Femur (tissue), 1 donor: Measurements from ENCODE around the gene BLID.
A peak's percentile ranks its signal among the peaks of the same experiment; 100 is the strongest.

ENCODE experiments used
- DNase-seq: peaks from one replicate; pipeline ENCODE4 v3.0.0-alpha.2; 2017

The BLID gene

DNA sequence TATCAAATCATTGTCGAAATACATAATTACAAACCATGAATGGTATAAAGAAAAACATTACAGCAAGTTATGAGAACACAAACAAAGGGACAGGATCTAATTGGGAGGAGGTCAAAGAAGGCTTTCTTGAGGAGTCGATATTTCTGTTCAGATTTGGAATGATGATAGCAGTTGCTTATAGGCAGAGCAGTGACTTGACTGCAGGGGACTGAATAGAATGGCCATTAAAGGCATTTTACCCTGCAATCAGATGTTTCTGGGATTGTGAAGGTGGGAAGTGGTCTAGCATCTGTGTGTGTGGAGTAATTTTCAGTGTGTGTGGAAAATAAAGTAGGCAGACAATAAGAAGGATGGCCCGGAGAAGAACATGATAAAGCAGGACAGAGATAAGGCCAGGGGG is 41.0 kb downstream of the BLID start:
- DNase-seq, result no peak

DNA sequence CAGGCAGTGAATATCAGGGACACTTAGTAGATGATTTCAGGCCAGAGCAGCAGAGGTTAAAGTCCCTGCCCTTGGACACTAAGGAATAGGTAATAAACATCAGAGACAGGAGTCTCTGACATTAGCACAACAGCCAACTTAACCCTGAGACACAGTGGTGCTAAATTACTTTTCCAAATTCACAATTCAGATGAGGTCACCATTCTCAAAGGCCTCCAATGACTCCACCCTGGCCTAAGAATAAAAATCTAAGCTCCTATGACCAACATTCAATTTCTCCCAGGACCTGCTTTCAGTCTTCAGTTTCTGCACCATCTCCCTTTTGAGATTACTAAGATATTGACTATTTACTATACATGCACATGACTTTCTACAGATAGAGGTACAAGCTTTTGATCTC is 42.0 kb downstream of the BLID start:
- no peak for DNase-seq

DNA sequence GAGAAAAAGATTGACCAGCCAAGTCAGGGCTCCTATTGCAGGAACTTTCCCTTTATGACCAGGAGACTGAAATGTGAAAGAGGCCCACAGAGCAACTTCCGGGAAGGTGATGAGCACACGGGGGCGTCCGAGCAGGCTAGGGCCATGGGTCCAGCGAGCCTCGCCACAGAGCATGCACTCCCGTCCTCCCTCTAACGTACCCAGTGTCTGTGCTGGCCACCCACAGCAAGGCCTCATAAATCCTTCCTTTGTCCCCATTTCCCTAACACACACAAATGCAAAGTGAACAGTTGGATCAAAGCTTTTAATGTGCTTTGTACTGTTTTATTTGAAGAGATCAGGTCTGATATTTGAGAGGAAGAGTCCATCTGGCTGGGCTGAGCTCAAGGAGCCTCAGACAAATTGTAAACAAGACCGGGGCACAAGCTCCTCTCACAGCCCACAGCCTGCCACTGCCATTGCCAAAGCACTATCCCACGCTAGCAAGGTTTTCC is 44.3 kb downstream of the BLID start:
- DNase-seq, result no peak

DNA sequence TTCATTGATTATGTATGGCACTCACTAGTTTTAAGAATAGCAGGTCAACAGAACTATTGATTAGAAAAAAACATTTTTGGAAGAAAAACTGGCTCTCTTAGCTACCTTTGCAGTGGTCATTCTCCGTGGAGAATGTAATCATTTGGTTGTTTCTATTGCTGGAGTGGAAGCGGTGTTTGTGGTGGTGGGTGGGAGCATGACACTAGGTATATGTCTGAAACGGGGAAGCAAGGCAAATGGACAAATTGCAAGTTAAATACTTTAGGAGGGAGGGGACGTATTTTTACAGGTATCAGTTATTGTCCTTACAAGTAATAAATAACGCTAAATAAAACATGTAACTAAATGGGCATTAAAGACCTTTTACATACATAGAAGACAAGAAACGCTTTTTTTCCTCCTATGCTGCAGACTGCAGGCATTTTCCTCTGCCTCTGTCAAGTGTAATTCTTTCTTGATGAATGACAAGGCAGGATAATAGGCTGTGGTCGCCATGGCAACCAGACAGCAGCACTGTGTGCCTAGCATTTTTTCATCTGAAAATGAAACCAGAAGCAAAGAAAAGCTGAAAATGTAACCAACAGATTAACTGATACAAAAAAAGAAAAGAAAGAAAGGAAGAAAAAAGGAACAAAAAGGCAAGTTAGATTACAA is 46.2 kb downstream of the BLID start:
- DNase-seq, result peak; percentile 86

DNA sequence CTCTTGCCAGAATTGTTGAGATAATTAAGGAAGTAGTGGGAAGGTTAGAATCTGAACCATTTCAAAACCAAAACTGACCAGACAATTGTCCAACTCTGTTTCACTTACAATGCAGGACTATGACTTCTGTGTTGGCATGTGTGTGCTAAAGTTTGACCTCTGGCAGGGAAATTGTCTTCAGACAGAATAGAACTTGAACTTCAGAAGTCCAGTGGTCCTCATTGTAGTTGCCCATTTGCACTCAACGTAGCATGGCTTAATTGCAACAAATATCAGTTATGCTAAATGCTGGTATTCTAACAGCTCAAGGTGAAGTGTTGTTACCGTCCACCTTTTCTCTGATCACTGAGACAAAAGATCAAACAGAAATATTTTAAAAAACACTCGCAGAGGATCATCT is 47.2 kb downstream of the BLID start:
- DNase-seq, result no peak

DNA sequence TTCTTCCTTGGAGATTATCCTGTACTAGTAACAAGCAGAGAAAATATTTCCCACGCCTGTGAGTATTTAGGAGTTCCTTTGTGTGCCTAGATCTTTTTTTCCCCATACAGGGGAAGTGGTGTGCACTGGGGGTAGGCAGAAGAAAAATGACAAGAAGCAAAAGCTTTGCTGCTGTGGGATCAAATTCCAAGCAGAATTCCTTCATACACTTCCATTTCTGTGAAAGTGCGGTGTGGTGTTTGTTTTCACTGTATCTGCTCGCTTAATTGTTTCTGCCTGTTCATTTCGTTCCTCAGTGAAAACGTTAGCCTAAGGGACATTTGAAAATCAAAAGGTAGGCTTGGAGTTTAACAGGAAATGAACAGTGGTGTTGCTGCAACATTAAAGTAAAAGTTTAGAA is 47.9 kb downstream of the BLID start:
- no peak for DNase-seq
